VCaP (cell line): ENCODE results near the gene PHGDH.

ENCODE experiments used
- H3K27ac ChIP-seq: fragments of 450-650 bp; 2 replicates; pipeline ENCODE4 v1.5.1; 2017
- CTCF ChIP-seq: fragments of 450-650 bp; conservative IDR thresholded peaks from 2 replicates; pipeline ENCODE4 v1.5.1; 2017; ENCODE audit warnings: mild to moderate bottlenecking, moderate library complexity

The PHGDH gene

GRCh38 chr1:119713749-119714456 is 2.2 kb downstream of the PHGDH start:
- TF ChIP-seq CTCF = no peak
- peak overlapping the region; percentile 95 for H3K27ac ChIP-seq

DNA sequence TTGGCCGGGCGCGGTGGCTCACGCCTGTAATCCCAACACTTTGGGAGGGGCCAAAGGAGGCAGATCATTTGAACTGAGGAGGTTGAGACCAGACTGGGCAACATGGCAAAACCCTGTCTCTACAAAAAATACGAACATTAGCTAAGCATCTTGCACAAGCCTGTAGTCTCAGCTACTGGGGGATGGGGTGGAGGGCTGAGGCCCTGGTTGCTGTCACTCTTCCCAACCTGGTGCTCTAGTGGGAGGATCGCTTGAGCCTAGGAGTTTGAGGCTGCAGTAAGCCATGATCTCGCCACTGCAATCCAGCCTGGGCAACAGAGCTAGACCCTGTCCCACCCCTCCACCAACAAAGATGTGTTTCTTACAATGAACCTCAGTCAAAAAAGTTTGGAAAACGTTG is 2.8 kb downstream of the PHGDH start:
- no peak overlapping the region for H3K27ac ChIP-seq
- no peak for TF ChIP-seq CTCF

- no peak overlapping the region for H3K27ac ChIP-seq
- no peak for TF ChIP-seq CTCF
These were observed 3.8 kb downstream of the PHGDH start for GRCh38 chr1:119715542-119715941.

DNA sequence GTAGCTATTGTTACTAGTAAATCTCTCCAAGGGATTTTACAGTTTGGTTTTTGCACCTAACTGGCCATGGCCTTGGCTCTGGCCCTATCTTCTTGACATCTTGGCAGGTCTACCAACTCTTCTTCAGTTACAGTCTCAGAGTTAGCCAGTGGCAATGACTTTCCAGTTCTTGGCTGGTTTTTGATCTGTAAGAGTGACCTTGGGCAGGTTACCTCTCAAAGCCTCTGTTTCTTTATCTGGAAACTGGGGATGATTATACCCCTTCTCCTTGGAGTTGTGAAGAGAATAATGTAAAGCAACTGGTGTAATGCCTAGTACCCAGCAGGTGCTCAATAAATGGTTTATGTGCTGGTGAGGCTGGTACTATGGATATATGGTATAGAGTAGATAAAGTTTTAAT is 6.7 kb downstream of the PHGDH start:
- TF ChIP-seq CTCF = no peak
- no peak overlapping the region for H3K27ac ChIP-seq

DNA sequence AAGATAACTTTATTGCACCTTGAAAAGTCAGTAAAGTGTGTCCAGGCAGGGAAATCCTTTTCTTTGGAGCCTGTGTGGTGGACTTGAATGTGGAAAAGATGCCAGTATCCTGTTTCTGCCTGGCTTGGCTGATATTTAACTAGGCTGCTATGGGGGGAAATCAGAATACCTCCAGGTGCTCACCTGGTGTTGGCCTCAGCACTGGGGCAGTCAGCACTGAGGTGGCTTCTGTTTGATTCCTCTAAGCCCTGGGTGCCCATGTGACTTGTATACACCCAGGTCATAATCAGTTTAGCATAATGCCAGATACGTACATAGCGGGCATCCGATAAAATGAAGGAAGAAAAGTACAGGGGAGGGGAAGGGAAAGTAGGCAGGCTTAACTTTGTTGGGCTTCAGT is 7.2 kb downstream of the PHGDH start:
- no peak for TF ChIP-seq CTCF
- no peak overlapping the region for H3K27ac ChIP-seq

DNA sequence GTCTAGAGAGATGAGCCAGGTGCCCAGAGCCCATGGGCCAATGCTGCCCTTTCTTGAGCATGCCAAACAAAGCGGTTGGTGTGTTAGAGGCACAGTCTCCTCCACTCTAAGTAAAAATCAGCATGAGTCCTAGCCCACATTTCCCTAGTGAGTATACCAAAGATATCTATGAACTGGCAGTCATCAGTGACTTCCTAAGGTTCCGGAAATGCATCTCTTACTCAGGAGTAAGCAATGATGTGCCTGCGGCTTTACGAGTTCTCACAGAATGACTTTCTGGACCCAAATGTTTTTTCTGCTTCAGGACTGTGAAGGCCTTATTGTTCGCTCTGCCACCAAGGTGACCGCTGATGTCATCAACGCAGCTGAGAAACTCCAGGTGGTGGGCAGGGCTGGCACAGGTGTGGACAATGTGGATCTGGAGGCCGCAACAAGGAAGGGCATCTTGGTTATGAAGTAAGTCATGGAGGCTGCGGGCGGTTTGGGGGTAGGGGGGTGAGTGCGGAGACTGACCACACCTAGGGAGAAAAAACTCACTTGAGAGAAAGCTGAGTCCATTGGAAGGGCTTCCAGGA is 9.2 kb downstream of the PHGDH start:
- no peak overlapping the region for H3K27ac ChIP-seq
- no peak for TF ChIP-seq CTCF

DNA sequence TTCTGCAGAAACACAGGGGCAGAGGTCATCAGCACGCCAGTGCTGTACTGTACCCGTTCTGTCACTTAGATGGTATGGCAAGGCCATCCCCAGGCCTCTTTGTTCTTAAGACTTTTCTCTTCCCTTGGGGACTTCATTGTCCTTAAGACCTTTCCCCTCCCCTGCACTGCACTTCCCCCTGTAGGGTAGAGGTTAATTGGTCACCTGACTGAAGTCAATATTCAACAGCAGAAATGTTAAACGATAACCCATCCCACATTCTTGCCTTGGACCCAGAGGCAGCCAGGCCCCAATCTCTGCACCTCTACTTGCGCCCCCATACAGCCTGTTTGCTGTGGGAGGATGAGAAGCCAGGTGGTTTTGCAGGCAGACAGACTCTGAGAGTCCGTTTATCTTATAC is 10.2 kb downstream of the PHGDH start:
- no peak overlapping the region for H3K27ac ChIP-seq
- TF ChIP-seq CTCF = no peak
